ELF-1 (cell line): ENCODE results near the gene HYAL3.
"Not testable (repeated sequence)": the region's sequence is repeated elsewhere in the genome, so short reads cannot be mapped to it uniquely, and the experiment has no call there.

Experiments used
- DNase-seq: peaks from one replicate; pipeline ENCODE4 v3.0.0-alpha.2; 2016; ENCODE audit warnings: low read depth, low spot score

The HYAL3 gene

GRCh38 chr3:50270422-50271224, 28.6 kb downstream of the HYAL3 start:
- DNase-seq: no peak

- no peak for DNase-seq
These were observed 29.2 kb downstream of the HYAL3 start for GRCh38 chr3:50269977-50270413.

DNA sequence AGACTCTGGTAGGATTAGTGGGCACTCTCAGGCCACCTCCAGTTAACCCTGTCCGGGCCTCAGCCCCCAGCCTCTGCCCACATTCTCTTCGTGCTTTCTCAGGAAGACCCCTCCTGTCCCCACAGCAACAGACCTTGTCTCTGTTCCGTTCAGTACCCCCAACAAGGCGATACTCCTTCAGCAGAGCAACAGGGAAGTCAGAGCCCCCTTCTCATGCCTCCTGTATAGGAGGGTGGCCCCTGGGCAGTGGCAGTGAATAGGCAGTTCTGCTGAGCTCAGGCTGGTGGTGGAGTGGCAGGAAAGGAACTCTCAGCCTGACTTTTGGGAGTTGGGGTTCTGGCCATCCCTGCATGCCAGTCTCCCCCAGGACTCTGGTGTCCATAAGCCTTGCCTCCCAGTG, 29.7 kb downstream of the HYAL3 start:
- no peak for DNase-seq

GRCh38 chr3:50268703-50269451, 30.3 kb downstream of the HYAL3 start, which contains the start of gene SEMA3B:
Gene SEMA3B, plus strand, starts transcription at chr3:50269147. Its CDS starts 94 bp downstream, at chr3:50269241.
- DNase-seq: peak; percentile 43

GRCh38 chr3:50268276-50268675, 30.9 kb downstream of the HYAL3 start:
- DNase-seq: no peak

DNA sequence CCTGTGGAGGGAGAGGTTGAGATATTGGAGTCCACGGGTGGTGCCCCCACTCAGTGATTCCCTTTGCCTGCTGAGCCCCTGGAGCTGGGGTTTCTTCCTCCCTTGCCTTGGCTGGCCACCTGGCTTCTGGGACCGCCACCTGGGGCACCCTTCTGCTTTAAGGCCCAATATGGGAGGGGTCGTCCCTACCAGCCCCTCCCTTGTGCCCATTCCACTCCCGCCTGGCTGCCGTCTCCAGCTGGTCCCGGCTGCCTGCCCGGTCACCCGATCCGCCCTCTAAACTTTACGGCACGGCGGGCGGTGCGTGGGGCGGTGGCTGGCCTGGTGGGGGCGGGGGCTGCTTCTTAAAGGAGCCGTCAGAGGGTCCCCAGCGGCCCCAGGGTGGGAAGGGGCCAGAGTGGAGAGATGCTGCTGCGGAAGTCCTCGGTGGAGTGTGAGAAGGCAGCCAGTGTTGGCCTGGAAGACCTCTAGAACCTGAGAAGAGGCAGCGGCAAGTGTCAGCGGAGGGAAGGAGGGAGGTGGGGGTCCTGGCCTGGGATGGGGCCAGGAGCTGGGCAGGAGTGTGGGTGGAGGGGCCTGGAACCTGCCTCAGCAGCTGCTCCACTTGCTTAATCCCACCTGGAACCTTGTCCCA, 31.8 kb downstream of the HYAL3 start:
- no peak for DNase-seq

DNA sequence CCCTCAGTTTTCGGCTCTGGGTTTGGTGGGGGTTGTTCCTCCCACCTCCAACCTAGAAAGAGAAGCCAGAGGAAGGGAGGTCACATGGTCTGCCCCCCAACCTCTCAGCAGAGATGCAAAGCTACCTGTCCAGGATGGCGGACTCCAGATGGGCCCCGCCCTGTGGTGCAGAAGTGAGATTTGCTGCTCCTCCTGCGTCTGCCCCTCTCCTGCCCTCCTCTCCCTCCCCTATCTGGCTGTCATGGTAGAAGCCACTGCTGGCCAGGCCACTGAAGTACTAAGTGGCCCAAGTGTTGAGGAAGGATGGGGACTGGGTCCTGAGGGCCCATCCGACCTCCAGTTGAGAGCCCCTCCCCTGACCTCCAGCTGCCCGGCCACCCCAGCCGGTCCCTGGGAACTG, 32.4 kb downstream of the HYAL3 start:
- no peak for DNase-seq

- peak; percentile 35 for DNase-seq
These were observed 33.2 kb downstream of the HYAL3 start for GRCh38 chr3:50266017-50266416.

- DNase-seq: no peak
These were observed 33.6 kb downstream of the HYAL3 start for GRCh38 chr3:50265571-50265970.

GRCh38 chr3:50264964-50265485, 34.2 kb downstream of the HYAL3 start:
- no peak for DNase-seq

- DNase-seq: peak; percentile 97
These were observed 34.7 kb downstream of the HYAL3 start for GRCh38 chr3:50264383-50264963.

GRCh38 chr3:50263478-50264382, 35.5 kb downstream of the HYAL3 start:
- no peak for DNase-seq

DNA sequence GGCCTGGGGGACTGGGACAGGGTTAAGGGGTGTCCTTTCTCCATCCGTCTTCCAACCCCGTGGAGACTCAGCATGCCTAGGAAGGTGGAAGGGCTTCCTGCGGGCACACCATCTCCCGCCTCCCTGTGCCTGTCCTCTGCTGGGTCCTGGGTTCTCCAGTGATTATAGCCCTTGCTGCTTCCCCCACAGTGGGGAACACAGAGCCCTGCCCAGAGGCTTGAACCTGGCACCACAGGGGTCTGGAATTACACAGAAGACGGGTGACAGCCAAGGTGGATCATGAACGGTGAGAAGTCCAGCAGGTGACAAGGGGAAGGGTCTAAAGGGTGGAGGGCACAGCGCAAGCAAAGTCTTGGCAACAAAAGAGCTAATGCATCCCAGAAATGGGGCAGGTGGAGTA, 36.4 kb downstream of the HYAL3 start:
- no peak for DNase-seq

DNA sequence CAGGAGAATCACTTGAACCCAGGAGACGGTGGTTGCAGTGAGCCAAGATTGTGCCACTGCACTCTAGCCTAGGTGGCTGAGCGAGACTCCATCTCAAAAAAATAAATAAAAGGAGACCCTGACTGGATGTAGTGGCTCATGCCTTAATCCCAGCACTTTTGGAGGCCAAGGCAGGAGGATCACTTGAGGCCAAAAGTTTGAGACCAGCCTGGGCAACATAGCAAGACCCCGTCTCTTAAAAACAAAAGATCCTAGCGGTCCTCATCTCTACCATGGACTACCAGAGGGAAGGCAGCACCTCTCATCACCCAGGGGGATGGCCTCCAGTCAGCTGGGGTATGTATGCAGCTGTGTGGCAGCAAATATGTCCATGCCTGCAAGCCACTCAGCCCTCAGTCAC, 37.0 kb downstream of the HYAL3 start:
- DNase-seq: not testable (repeated sequence)

DNA sequence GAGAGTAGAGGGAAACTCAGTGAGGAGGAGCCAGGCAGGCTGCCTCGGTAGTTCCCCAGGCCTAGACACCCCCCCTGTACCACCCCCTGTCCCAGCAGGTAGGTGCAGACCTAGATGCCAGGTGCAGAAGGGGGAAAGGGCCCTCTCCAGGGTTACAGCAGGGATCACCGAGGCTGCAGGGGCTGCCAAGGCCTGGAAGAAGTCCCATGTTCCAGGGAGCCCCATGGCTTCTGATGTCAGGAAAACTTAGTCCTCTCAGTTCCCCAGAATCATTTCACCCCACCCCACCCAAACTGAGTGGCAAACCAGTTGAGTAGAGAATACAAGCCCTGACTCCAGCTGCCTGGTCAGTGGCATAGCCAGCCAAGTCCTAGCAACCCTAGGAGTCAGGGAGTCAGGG, 37.7 kb downstream of the HYAL3 start:
- no peak for DNase-seq

GRCh38 chr3:50260942-50261441, 38.2 kb downstream of the HYAL3 start:
- no peak for DNase-seq

DNA sequence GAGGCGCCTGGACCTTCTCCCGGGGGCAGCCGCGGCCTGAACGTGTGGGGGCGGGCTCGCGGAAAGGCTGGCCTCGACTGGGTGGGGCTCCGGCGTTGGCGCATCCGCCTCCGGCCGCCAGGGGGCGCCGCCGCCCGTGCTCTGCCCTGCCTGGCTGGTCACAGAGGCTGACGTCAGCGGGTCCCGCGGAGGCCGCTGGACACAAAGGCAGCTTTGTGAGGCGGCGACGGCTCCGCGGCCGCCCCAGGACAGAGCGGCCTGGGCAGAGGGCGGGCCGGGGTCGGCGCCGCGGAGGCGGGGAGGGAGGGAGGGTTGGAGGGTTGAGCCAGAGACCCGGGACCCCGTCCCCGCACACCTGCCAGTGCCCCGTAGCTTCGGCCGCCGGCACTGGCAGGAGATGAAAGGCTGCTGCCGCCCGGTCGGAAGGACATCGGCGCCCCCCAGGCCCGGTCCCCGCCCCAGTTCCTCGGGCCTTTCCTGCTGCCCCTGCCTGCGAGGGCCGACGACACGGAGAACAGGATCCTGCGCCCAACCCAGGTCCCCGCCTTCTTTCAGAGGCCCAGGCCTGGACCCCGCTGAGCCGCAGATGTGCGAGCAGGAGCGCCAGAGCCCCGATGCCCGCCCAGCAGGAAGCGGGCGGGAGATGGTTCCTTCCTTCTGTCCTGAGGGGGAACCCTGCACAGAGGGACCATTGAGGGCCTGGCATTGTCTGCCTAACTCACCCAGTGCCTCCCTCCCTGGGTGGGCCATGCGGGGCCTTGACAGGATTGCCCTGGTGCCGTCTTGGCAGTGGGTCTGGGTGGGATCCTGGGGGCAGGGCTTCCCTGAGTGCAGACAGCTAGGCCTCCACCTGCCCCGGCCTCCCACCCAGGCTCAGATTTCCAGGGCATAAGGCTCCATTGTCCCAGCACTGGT, 38.9 kb downstream of the HYAL3 start:
- DNase-seq: peak; percentile 97

- no peak for DNase-seq
These were observed 39.7 kb downstream of the HYAL3 start for GRCh38 chr3:50259432-50260026.

DNA sequence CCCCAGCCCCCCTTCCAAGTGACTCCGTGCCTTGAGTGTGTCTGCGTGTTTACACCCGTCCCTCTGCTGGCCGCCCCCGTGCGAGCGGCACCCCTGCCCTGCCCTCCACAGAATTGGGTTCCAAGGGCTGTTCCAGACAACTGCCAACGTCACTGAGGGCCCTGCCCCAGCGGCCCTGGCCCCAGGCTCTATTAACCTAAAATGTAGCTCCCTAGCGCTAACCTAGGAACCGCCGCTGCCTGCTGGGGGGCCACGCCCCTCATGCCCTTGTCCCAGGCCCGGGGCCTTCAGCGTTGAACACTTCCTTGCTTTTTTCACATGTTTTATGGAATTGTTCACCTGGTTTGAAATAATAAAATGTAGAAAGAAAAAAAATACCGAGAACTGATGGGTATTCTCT, 40.2 kb downstream of the HYAL3 start:
- DNase-seq: peak; percentile 28
